HG03039 (cell line): ENCODE results near the gene ACTN3.
"Not testable (repeated sequence)": the region's sequence is repeated elsewhere in the genome, so short reads cannot be mapped to it uniquely, and the experiment has no call there.

Experiments
- ATAC-seq: cut with Tn5 transposase; IDR thresholded peaks from one replicate; pipeline ENCODE4 v1.9.1; 2021; ENCODE audit warnings: mild to moderate bottlenecking, moderate library complexity; ENCODE audit not compliant: unreplicated experiment

ACTN3 gene

GRCh38 chr11:66546368-66546965 lies at the start of gene ACTN3:
TSS of gene ACTN3 (plus strand) at chr11:66546903. CDS start at chr11:66546938, 35 bp downstream.
- no peak for ATAC-seq

DNA sequence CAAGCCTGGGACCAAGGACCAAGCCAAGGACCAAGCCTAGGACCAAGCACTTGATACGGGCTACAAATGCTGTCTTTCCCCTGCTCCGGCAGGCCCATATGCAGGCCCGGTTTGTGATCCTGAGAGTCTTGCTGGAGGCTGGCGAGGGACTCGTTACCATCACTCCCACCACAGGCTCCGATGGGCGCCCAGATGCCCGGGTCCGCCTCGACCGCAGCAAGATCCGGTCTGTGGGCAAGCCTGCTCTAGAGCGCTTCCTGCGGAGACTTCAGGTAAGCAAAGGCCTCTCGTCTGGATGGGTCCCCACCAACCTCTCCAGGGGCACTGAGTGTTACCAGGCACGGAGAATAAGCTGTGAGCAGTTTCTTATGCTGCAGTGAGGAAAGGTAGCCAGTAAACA lies 49.5 kb upstream of the ACTN3 start:
- no peak for ATAC-seq

- ATAC-seq: no peak
Measured at GRCh38 chr11:66498506-66498905, 48.2 kb upstream of the ACTN3 start.

GRCh38 chr11:66505276-66505816 lies 41.4 kb upstream of the ACTN3 start:
- ATAC-seq: no peak

DNA sequence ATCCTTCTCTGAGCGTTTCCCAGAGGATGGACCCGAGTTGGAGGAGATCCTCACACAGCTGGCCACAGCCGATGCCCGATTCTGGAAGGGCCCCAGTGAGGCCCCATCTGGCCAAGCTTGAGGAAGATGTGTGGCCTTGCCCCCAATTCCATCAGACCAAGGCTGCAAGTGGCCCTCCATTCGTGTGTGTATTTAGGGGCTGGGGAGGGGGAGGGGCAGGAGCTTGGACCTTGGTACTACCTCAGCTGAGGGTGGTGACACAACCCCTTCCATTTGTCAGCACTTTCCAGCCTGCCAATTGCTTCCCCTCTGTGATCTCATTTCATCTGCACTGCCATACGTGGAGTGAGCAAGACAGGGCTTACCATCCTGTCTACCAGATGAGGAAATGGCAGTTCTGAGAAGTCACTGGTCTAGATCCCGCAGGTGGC lies 37.6 kb upstream of the ACTN3 start:
- ATAC-seq: no peak

DNA sequence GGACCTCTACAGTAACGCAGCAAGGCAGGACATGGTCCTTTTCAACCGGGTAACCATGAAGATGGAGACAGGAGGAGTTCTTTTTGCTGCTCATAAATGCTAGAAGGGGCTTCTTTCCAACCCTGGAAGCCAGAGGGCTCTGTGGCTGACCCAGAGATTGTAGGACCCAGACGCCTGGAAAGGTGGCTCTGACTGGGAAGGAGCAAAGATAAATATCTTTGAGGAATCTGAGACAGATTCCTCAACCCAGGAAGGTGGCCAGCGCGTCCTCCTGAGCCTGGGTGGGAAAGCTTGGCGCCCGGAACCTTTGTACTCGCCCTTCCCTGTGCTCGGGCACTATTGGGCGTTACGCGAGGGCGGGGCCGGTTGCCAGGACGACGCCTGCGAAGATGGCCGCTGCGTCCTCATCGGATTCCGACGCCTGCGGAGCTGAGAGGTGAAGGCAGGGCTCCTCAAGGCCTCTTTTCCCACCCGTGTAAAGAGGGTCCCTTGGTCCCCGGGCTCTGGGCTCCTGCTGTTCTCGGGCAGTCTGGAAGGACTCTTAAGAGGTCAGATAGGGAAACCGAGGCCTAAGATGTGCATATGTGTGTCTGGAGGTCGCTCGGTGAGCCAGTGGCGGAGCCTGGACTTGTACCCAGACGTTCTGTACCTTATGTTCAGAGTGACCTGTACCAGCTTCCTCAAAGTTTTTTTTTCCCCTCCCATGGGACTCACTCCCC lies 36.3 kb upstream of the ACTN3 start, which contains the start of gene BBS1:
TSS of gene BBS1 (plus strand) at position 365 of the 719 bp plus-strand sequence. CDS start at position 390, 25 bp downstream.
- ATAC-seq: peak; percentile 92

GRCh38 chr11:66510990-66511339 lies 35.7 kb upstream of the ACTN3 start:
- no peak for ATAC-seq

- ATAC-seq: no peak
Measured at GRCh38 chr11:66523611-66524010, 23.1 kb upstream of the ACTN3 start.

GRCh38 chr11:66524304-66525040 lies 22.2 kb upstream of the ACTN3 start:
- ATAC-seq: no peak

- no peak for ATAC-seq
Measured at GRCh38 chr11:66529069-66529468, 17.6 kb upstream of the ACTN3 start.

- no peak for ATAC-seq
Measured at GRCh38 chr11:66529655-66530054, 17.0 kb upstream of the ACTN3 start.

GRCh38 chr11:66530927-66531709 lies 15.6 kb upstream of the ACTN3 start:
- ATAC-seq: no peak

- no peak for ATAC-seq
Measured at GRCh38 chr11:66531841-66532240, 14.9 kb upstream of the ACTN3 start.

DNA sequence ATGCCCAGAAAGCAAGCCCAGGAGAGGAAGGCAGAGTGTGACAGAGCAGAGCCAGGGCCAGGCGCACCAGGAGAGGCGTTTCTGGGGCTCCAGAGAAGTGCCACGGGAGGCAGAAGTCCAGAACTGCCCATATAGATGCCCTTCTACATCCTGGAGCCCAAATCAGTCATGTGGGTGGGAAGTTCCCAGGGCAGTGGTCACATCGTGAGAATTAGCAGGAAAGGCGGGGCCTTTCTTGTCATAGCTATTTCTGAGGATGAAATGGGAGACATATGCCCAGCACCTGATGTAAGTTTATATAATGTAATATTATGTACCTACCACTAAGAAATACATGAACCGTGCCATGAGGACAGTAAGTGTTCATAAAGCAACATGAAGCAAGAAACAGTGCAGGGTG lies 13.9 kb upstream of the ACTN3 start:
- no peak for ATAC-seq

GRCh38 chr11:66539170-66539869 lies 7.4 kb upstream of the ACTN3 start:
- no peak for ATAC-seq

- no peak for ATAC-seq
Measured at GRCh38 chr11:66539870-66540213, 6.9 kb upstream of the ACTN3 start.

DNA sequence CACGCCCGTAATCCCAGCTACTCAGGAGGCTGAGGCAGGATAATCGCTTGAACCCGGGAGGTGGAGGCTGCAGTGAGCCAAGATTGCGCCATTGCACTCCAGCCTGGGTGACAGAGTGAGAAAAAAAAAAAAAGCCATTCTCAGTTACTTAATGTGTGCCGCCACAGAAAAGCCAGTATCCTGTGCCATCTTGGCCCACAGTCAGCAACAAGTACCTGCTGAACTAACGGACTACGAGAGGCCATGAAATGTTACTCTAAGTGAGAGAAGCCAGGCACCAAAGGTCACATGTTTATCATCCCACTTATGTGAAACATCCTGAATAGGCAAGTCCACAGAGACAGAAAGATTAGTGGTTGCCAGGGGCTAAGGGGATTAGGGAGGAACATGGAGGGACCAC lies 6.1 kb upstream of the ACTN3 start:
- not testable (repeated sequence) for ATAC-seq

- ATAC-seq: no peak
Measured at GRCh38 chr11:66541892-66542291, 4.8 kb upstream of the ACTN3 start.

- ATAC-seq: no peak
Measured at GRCh38 chr11:66542362-66542761, 4.3 kb upstream of the ACTN3 start.
